PFSK-1 (cell line): ENCODE results near the gene CHPF2.

ENCODE experiments used
- POLR2AphosphoS5 ChIP-seq: IDR thresholded peaks from 2 replicates; pipeline ENCODE4 v1.6.1; 2012; ENCODE audit warnings: low read depth, mild to moderate bottlenecking, control low read depth, low read length, moderate library complexity
- REST ChIP-seq, 2 experiments: IDR thresholded peaks; 2 replicates each; pipeline versions ENCODE4 v1.6.1 to v1.8.0; 2011 to 2012; ENCODE audit warnings: low read depth in 2 of 2, low read length in 2 of 2, control low read depth in 1 of 2, inconsistent platforms in 1 of 2, mild to moderate bottlenecking in 1 of 2, moderate library complexity in 1 of 2; ENCODE audit not compliant: insufficient read depth in 1 of 2
- TAF1 ChIP-seq: IDR thresholded peaks from 2 replicates; pipeline ENCODE4 v1.6.1; 2012; ENCODE audit warnings: low read length, control low read depth, borderline replicate concordance; ENCODE audit not compliant: insufficient read depth

- TF ChIP-seq REST (IDR thresholded peaks at IDR 0.05; ENCODE audit: insufficient read depth in 1 of 2, low read depth in 2 of 2, low read length in 2 of 2) (no peak), TAF1 (no peak), POLR2AphosphoS5 (no peak)
Measured at GRCh38 chr7:151231080-151231479, 1.2 kb upstream of the CHPF2 start.
